ENCODE results near the gene SUGCT. TPM values are rescaled to one million over a fixed set of nuclear protein-coding genes. Genes with fewer than 3 reads are reported as not detected.

Gene SUGCT
- total RNA-seq, 4 donors from 2014 or later: 7.8 to 15.0 (median 12.8) TPM

GRCh38 chr7:40468891-40469864, 334.4 kb downstream of the SUGCT start:
- no peak overlapping the region for H3K4me3 ChIP-seq
- peak overlapping the region in 3 of 4 donors; percentile 18 to 63 (median 49) for H3K27ac ChIP-seq (replicated peaks in 1 of 4)
- intact Hi-C loops (cut with DNase I): no loop called here
- TF ChIP-seq EP300 (IDR thresholded peaks at IDR 0.05) (no peak), POLR2AphosphoS5 (IDR thresholded peaks at IDR 0.05) (peak in 1 of 2 donors; percentile 26), CTCF (IDR thresholded peaks at IDR 0.05) (no peak)
- no peaks in the 10 kb centered on the region for H3K27me3 ChIP-seq
- peaks cover 0 to 28% (median 16%) of the 10 kb centered on the region in 4 donors for H3K4me1 ChIP-seq
- H3K36me3 ChIP-seq: no peaks in the 10 kb centered on the region
- no peaks in the 10 kb centered on the region for H3K9me3 ChIP-seq
- DNase-seq (ENCODE audit: extremely low spot score): no peak
- WGBS: 57% methylated on average over 4 of the region's 4 CpGs

DNA sequence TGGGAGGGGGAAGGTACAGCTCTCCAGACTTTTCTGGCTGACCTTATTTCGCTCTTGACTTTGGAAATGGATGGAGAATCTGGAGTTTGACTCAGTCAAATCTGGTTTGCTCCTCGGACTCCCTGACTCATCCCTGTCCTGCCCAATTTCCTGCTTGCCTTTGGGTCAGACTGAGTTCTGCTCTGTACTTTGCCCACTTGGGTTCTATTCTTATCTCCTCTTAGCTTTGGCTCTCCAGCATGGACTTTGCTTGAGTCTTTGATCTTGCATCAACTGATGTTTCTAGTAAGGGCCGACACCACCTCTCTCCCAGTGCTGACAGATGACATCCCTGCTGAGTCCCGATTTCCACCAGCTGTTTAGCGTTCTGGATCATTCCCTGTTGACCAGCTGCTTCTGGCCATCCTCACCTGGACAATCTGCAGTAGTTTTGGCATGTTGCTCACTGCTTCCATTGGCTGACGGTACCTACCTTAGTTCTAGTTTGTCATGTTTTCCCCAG, 335.3 kb downstream of the SUGCT start:
- no peaks in the 10 kb centered on the region for H3K9me3 ChIP-seq
- H3K4me3 ChIP-seq: no peak overlapping the region
- H3K27ac ChIP-seq (replicated peaks in 1 of 4): peak overlapping the region; percentile 3 to 63 (median 34)
- TF ChIP-seq CTCF (IDR thresholded peaks at IDR 0.05) (no peak), EP300 (IDR thresholded peaks at IDR 0.05) (no peak), POLR2A (IDR thresholded peaks at IDR 0.05; ENCODE audit: low read depth) (no peak), POLR2AphosphoS5 (IDR thresholded peaks at IDR 0.05) (no peak)
- H3K36me3 ChIP-seq: no peaks in the 10 kb centered on the region
- WGBS: 61% methylated on average over 6 of the region's 6 CpGs
- no peaks in the 10 kb centered on the region for H3K27me3 ChIP-seq
- intact Hi-C loops (cut with DNase I): no loop called here
- peaks cover 0 to 38% (median 16%) of the 10 kb centered on the region in 4 donors for H3K4me1 ChIP-seq
- no peak for DNase-seq (ENCODE audit: extremely low spot score)

DNA sequence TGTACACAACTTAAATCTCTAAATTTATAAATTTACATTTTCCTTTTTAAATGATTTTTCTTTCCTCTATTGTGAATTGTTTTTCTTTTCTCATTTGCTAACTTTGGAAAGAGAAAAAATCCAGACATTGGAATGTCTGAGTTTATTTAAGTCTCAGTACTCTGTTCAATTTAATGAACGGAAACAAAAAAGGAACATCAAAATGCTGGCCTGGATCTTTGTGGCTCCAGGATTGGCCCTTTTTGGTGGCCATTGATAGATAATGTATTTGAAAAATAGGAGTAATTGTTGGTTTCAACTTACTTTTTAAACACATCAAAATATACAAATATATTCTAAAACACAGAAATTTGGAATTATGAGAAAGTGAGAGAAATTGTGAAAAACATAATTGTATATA, 336.0 kb downstream of the SUGCT start:
- H3K27me3 ChIP-seq: no peaks in the 10 kb centered on the region
- H3K36me3 ChIP-seq: no peaks in the 10 kb centered on the region
- DNase-seq (ENCODE audit: extremely low spot score): no peak
- H3K27ac ChIP-seq (replicated peaks in 1 of 4): peak overlapping the region in 2 of 4 donors; percentile 49 to 63
- H3K4me1 ChIP-seq: peaks cover 0 to 38% (median 16%) of the 10 kb centered on the region in 4 donors
- 44% methylated on average over 1 of the region's 1 CpG for WGBS
- intact Hi-C loops (cut with DNase I): no loop called here
- TF ChIP-seq POLR2AphosphoS5 (IDR thresholded peaks at IDR 0.05) (no peak), POLR2A (IDR thresholded peaks at IDR 0.05; ENCODE audit: low read depth) (no peak), CTCF (IDR thresholded peaks at IDR 0.05) (no peak), EP300 (IDR thresholded peaks at IDR 0.05) (no peak)
- H3K9me3 ChIP-seq: no peaks in the 10 kb centered on the region
- H3K4me3 ChIP-seq: no peak overlapping the region

DNA sequence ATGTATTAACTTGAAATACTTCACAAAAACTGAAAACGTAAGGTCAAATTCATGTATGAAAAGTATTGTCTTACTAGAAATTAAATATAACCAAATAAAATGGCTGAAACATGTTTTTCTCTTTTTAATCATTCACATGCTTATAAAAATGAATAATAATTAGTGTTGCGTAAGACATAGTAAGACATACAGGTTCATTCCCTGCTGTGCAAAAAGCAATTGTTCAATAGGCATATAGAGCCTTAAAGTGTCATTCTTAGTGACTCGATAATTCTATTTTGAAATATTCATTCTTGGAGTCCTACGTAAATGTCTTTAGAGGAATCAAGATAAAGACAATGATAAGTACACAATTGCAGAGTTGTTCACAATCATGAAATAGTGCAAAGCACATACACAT, 337.1 kb downstream of the SUGCT start:
- Histone ChIP-seq H3K9me3 (no peaks in the 10 kb centered on the region), H3K36me3 (no peaks in the 10 kb centered on the region), H3K4me3 (no peak overlapping the region), H3K4me1 (peaks cover 0 to 38% (median 16%) of the 10 kb centered on the region in 4 donors), H3K27ac (replicated peaks in 1 of 4) (no peak overlapping the region), H3K27me3 (no peaks in the 10 kb centered on the region)
- DNase-seq (ENCODE audit: extremely low spot score): no peak
- intact Hi-C loops (cut with DNase I): no loop called here
- 93% methylated on average over 4 of the region's 4 CpGs for WGBS
- TF ChIP-seq POLR2A (IDR thresholded peaks at IDR 0.05; ENCODE audit: low read depth) (no peak), EP300 (IDR thresholded peaks at IDR 0.05) (no peak), POLR2AphosphoS5 (IDR thresholded peaks at IDR 0.05) (no peak), CTCF (IDR thresholded peaks at IDR 0.05) (no peak)

Data from esophagus muscularis mucosa (tissue), 4 donors.